H1 (cell line): ENCODE results near the gene CCDC174. TPM values are rescaled to one million over a fixed set of nuclear protein-coding genes. Genes with fewer than 3 reads are reported as not detected.

ENCODE experiments used
- EP300 ChIP-seq, 2 experiments: IDR thresholded peaks; 1 replicate in 1 of 2; 2 replicates in 1 of 2; pipeline ENCODE4 v1.6.1; 2011 to 2012; ENCODE audit warnings: low read depth in 2 of 2, low read length in 2 of 2, mild to moderate bottlenecking in 2 of 2, borderline replicate concordance in 1 of 2, inconsistent platforms in 1 of 2, moderate library complexity in 1 of 2
- GABPA ChIP-seq: IDR thresholded peaks from 2 replicates; pipeline ENCODE4 v1.6.1; 2011; ENCODE audit warnings: mild to moderate bottlenecking, low read length, moderate library complexity, borderline replicate concordance; ENCODE audit not compliant: insufficient read depth
- JUND ChIP-seq: IDR thresholded peaks from 2 replicates; pipeline ENCODE4 v1.6.1; 2011; ENCODE audit warnings: mild to moderate bottlenecking, improper control_type of control experiment, low read length
- KDM4A ChIP-seq: IDR thresholded peaks from one replicate; pipeline ENCODE4 v1.7.1; 2012; ENCODE audit warnings: low read depth, mild to moderate bottlenecking, moderate library complexity, low read length, inconsistent platforms; ENCODE audit not compliant: severe bottlenecking
- NANOG ChIP-seq: IDR thresholded peaks from 2 replicates; pipeline ENCODE4 v1.6.1; 2011; ENCODE audit warnings: low read length, low read depth, mild to moderate bottlenecking, inconsistent platforms; ENCODE audit not compliant: insufficient read depth, poor library complexity, severe bottlenecking
- NRF1 ChIP-seq: IDR thresholded peaks from 2 replicates; pipeline ENCODE4 v1.6.1; 2011; ENCODE audit warnings: mild to moderate bottlenecking, low read depth, low read length, improper control_type of control experiment
- RBBP5 ChIP-seq: IDR thresholded peaks from 2 replicates; pipeline ENCODE4 v1.7.1; 2012; ENCODE audit warnings: low read depth, mild to moderate bottlenecking, inconsistent platforms, low read length, moderate library complexity, borderline replicate concordance
- SP4 ChIP-seq: IDR thresholded peaks from 2 replicates; pipeline ENCODE4 v1.6.1; 2012; ENCODE audit warnings: low read length, inconsistent platforms
- YY1 ChIP-seq: IDR thresholded peaks from 2 replicates; pipeline ENCODE4 v1.6.1; 2011; ENCODE audit warnings: low read depth, mild to moderate bottlenecking, low read length
- polyA plus RNA-seq, 7 experiments: library from polyadenylated mRNA; depleted of rRNA in 3 of 7; stranded (reverse) in 5 of 7; unstranded in 2 of 7; fragments of >200 nt in 5 of 7; fragments of 200-250 nt in 2 of 7; gene quantifications; 1 replicate in 5 of 7; 2 replicates in 1 of 7; 4 replicates in 1 of 7; pipeline versions ENCODE4 v1.2.1 to v1.2.3, GENCODE V29; 2011 to 2013; ENCODE audit warnings: missing spikeins in 2 of 7, mixed read lengths in 2 of 7
- total RNA-seq: library from RNA; stranded (reverse); fragmentation: NEBNext Ultra II Directional; extraction: Animal tissue kit (Norgen Biotek cat#: 25700); gene quantifications from 2 replicates; pipeline ENCODE4 v1.2.1, GENCODE V29; 2021
- TF ChIP-seq, protein P1 (sequence below): IDR thresholded peaks from 2 replicates; pipeline ENCODE4 v1.6.1; 2012; ENCODE audit warnings: inconsistent platforms

CCDC174 gene
- total and polyA plus RNA-seq, 2 of the 8 experiments (the other 6 are each of a cell fraction or from before 2014, with no cell fraction given), result 3.5 to 11.9 TPM

DNA sequence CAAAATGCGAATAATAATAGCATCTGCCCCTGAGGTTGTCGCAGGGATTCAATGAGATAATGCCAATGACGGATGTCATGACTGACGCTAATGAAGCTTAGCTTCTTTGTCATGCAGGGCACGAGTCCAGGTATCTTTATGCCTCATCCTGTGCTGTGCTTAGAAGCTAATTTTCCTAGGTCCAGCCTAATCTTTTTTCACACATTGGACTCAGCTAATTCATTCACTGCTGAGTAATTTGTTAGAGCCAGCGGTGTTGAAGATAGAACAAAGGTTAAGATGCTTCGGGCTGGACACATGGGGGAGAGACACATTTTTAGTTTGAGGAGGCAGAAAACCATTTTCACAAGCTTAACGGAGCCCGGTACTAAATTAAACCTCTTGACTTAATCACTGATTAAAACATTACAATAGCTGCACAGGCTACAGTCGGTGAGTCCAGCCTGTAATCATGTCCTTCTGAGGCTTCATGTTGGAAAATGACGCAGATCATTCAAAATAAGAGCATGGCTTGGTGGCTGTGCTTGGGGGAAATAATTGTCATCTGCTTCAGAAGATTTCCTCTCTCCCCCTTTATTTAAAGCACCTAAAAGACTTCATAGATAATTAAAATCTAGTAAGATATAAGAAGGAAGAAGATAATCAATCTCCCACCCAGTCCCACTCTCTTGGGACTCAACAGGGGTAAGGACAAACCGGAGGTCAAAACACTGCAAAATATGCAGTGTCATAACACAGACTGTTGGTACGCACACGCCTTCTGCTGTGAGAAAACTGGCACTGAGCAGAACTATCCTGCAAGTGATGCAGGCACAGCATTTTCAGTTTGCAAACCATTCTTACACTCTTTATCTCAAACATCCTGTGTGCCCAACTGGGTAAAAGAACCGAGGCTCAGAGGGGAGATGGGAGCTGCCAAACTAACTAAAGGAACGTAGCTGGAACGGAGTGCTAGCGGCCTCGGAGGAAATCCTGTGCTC lies 3.3 kb upstream of the CCDC174 start (continued):
- TF ChIP-seq EP300 (IDR thresholded peaks at IDR 0.05; ENCODE audit: borderline replicate concordance in 1 of 2, low read depth in 2 of 2, low read length in 2 of 2) (no peak), JUND (no peak), RBBP5 (no peak), SP4 (no peak), NANOG (no peak), NRF1 (no peak), YY1 (no peak), GABPA (no peak), KDM4A (no peak)
- TF ChIP-seq, protein P1, sequence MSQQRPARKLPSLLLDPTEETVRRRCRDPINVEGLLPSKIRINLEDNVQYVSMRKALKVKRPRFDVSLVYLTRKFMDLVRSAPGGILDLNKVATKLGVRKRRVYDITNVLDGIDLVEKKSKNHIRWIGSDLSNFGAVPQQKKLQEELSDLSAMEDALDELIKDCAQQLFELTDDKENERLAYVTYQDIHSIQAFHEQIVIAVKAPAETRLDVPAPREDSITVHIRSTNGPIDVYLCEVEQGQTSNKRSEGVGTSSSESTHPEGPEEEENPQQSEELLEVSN, result no peak
